RKO (cell line): ENCODE measurements around the gene ANAPC7.
A peak's percentile ranks its signal among the peaks of the same experiment; 100 is the strongest.
"Not testable (repeated sequence)": the region's sequence is repeated elsewhere in the genome, so short reads cannot be mapped to it uniquely, and the experiment has no call there.

Source experiments
- DNase-seq: peaks from one replicate; pipeline ENCODE4 v3.0.0-alpha.2; 2016; ENCODE audit warnings: low spot score

Gene ANAPC7

DNA sequence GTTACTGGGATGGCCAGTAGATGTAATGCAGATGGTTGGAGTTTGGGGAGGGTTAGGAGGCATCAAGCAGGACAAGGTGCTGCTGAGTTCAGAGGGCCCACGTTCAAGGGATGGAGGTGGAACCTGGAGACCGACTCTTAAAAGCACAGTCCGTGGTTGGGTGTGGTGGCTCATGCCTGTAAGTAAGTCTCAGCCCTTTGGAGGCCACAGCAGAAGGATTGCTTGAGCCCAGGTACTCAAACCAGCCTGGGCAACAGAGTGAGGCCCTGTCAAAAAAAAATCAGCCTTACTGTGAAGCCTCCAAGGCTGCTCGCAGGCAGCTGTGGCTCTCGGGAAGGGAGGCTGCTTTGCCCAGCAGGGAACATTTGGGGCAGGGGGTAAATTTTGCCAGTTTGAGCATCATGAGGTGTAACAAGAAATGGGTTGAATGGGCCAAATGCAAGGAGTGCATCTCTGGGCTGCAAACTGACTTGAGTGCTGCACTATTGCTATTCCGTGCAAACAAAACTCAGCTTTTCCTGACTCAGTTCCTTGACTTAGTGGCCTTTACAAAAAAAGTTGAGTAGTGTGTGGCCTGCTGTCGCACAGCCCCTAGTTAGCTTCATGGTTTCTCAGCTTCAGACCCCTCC is 55.0 kb downstream of the ANAPC7 start:
- DNase-seq, result no peak

DNA sequence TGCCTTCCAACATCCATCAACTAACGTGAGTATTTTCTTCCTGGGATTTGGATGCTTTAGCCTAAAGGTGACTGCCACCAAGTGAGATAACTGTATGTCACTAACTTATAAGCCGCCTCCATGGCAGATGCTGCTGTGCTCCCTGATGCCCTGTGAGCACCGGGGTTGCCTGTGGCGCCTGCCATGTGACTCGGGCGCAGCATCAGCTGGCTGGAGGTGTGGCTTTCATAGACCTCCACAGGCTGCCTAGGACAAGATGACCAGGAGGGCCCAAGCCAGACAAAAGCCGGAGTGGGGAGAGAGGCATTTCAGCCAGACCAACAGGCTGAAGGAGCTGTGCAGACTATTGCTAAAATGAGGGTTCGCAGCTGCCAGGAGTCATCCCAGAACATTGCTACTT is 55.7 kb downstream of the ANAPC7 start:
- DNase-seq, result no peak

DNA sequence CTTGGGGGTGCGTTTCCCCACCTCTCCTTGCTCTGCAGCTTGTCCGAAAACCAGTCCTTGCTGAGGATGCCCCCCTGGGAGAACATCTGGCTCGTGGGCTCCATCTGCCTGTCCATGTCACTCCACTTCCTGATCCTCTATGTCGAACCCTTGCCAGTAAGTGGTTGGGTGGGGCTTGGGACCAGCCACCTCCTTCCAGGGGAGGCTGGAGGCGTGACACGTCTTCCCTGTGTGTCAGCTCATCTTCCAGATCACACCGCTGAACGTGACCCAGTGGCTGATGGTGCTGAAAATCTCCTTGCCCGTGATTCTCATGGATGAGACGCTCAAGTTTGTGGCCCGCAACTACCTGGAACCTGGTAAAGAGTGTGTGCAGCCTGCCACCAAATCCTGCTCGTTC is 57.5 kb downstream of the ANAPC7 start:
- DNase-seq, result no peak

GRCh38 chr12:110345176-110345661 is 58.3 kb downstream of the ANAPC7 start:
- DNase-seq, result no peak

GRCh38 chr12:110344657-110345056 is 58.9 kb downstream of the ANAPC7 start:
- no peak for DNase-seq

DNA sequence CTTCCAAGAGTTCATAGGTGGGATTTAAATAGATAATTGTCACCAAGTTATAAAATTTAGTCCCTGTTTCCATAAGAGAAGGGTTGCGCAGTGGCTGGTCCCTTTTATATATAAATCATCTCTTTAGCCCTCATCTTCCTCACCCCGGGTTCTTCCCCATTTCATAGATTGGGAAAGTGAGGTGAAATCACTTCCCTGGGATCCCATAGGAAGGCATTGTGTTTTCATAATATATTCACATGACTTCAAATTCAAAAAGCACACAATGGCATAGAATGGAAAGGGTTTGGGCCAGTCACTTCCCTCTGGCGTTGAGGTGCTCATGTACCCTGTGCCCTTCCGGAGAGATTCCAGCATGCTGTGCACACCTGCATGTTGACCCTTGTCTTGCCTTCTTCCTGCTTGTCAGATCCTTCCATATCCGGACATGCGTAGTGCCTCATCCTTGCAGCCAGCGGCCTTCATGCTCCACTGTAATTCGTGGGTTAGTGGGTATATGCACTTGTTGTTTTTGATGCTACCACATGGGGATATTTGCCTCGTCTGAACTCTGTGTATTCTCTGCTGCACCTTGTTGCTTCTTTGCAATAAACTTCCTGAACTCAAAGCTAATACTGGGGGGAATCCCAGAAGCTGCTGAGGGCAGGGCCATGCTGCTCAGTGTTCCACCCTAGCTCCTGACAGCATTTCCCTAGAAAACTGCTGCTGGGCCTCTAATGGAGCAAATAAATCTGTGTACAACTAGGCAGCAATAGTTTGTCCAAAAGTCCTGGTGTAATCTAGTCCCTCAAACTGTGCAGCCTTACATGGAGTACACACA is 59.6 kb downstream of the ANAPC7 start:
- no peak for DNase-seq

DNA sequence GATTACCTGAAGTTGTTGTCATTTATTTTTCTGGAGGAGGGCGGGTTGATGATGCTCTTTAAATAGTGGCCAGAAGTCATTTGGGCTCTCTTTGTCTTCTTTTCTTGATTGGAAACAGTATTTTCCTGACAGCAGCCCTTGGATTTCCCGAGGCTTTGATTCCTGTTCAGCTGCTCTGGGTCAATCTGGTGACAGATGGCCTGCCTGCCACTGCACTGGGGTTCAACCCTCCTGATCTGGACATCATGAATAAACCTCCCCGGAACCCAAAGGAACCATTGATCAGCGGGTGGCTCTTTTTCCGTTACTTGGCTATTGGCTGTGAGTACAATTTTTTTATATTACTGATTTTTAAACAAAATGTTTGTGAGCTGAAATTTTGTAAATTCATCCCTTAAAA is 60.4 kb downstream of the ANAPC7 start:
- no peak for DNase-seq

DNA sequence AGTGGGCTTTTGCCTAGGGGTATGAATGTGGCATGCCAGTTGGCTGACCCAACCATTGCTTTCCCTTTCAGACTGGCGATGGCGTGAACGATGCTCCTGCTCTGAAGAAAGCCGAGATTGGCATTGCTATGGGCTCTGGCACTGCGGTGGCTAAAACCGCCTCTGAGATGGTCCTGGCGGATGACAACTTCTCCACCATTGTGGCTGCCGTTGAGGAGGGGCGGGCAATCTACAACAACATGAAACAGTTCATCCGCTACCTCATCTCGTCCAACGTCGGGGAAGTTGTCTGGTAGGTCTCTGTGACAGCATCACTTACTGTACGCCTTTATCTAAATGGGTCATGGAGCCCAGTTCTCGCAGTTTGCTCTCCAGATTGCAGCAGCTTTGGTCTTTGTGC is 61.4 kb downstream of the ANAPC7 start:
- no peak for DNase-seq

- no peak for DNase-seq
Measured at GRCh38 chr12:110340706-110341105, 62.8 kb downstream of the ANAPC7 start.

DNA sequence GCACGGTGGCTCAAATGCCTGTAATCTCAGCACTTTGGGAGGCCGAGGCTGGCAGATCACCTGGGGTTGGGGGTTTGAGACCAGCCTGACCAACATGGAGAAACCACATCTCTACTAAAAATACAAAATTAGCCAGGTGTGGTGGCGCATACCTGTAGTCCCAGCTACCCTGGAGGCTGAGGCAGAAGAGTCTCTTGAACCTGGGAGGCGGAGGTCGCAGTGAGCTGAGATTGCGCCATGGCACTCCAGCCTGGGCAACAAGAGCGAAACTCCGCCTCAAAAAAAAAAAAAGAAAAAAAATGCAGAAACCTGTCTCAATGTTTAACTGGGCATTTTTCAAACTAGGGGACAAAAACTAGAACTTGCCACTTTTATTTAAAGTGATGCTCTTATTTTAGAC is 63.2 kb downstream of the ANAPC7 start:
- not testable (repeated sequence) for DNase-seq

- DNase-seq, result no peak
Measured at GRCh38 chr12:110339184-110339952, 64.1 kb downstream of the ANAPC7 start.

DNA sequence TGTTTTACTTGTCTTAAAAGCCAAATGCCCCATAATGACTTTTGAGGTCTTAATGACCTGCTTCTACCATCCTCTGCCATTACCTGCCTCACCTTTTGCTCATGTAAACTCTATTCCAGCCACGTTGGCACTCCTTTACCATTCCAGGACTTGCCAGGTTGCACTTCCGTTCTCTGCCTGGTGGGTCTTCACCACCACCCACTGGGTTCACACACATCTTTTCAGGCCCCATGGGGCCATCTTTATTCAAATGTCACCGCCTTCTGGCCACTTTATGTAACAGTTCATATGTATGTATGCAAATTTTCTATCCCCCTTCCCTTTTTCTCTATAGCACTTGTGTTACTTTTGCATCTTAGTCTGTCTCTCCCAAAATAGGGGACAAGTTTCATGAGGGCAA is 64.8 kb downstream of the ANAPC7 start:
- peak; percentile 21 for DNase-seq

GRCh38 chr12:110337912-110338710 is 65.4 kb downstream of the ANAPC7 start:
- no peak for DNase-seq

GRCh38 chr12:110335481-110336045 is 67.9 kb downstream of the ANAPC7 start:
- no peak for DNase-seq

DNA sequence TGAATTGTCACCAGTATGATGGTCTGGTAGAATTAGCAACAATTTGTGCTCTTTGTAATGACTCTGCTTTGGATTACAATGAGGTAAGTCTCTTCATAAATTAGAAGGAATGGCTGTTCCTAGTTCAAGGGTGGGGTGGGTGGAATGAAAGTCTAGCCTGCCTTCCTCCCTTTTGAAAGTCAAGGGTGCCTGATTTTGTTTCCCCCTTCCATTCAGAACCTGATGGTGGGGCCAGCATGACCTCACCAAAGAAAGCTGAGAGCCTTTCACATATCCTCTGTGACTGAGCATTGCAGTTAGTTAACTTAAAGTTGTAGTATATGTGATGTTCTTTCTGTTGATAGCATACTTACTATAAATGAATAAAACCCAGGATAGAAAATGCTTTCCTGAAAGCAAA is 70.3 kb downstream of the ANAPC7 start:
- DNase-seq, result no peak

- DNase-seq, result no peak
Measured at GRCh38 chr12:110330544-110330943, 73.0 kb downstream of the ANAPC7 start.

DNA sequence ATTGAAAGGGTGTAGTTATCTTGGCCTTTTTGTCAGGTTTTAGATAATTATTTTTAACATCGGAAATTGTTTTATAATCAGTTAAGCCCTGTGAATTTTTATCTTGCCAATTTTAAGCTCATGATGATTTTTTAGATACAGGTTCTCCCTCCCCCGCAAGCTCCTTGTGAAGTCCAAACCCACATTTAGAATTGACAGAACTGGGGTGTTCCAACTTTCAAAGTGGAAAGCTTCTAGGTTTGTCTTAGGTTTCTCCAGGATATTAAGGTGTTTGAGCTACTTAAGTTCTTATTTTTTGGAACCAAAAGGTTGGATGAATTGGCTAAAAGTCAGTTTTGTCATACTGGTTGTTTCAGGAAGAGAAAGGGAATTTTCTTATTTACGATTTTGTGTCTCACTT is 73.4 kb downstream of the ANAPC7 start:
- no peak for DNase-seq

DNA sequence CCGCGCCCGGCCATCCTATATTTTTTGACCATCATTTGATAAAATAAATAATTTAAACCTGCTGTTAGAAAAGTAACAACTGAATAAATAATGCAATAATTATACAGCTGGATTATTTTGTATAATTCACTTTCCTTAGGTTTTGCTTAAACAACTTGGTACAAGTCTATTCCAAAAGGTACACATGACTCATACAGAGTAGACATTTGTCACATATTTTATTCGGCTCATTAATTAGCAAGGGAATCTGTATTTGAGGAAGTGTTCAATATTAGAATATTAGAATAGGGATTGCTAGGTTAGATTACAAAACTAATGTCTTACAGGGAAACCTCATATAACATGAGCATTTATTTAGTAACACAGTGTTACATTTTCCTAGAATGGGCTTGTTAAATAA is 73.8 kb downstream of the ANAPC7 start:
- no peak for DNase-seq
